HepG2 (cell line): ENCODE measurements around the gene HMCN2.

ENCODE experiments used
- CREB1 ChIP-seq, 2 experiments: fragments of 450-650 bp in 1 of 2; IDR thresholded peaks; 2 replicates each; pipeline ENCODE4 v1.6.1; 2016 to 2017; ENCODE audit warnings: control low read depth in 1 of 2, mild to moderate bottlenecking in 1 of 2, missing compliant biosample characterization in 1 of 2, missing genetic modification characterization in 1 of 2
- EZH2 ChIP-seq: conservative IDR thresholded peaks from 2 replicates; pipeline ENCODE4 v1.6.1; 2012; ENCODE audit warnings: mild to moderate bottlenecking, low read depth, low read length, moderate library complexity
- HDAC2 ChIP-seq: sonication (generic); formaldehyde crosslinking; IDR thresholded peaks from 2 replicates; pipeline ENCODE4 v1.4.0; 2020; ENCODE audit warnings: missing genetic modification reagents
- KDM5A ChIP-seq: fragments of 200-600 bp; sonication (generic); IDR thresholded peaks from 2 replicates; pipeline ENCODE4 v1.7.0; 2018; ENCODE audit warnings: antibody characterized with exemption, mild to moderate bottlenecking, low read length, borderline replicate concordance
- NAIF1 ChIP-seq: sonication (generic); formaldehyde crosslinking; IDR thresholded peaks from 2 replicates; pipeline ENCODE4 v1.5.0; 2020; ENCODE audit warnings: mild to moderate bottlenecking, missing genetic modification reagents, borderline replicate concordance
- NONO ChIP-seq, 2 experiments: fragments of 450-650 bp in 1 of 2; sonication (generic) in 1 of 2; formaldehyde crosslinking in 1 of 2; IDR thresholded peaks in 1 of 2; conservative IDR thresholded peaks in 1 of 2; 2 replicates each; pipeline versions ENCODE4 v1.6.1 to v1.8.0; 2017 to 2022; ENCODE audit warnings: mild to moderate bottlenecking in 1 of 2, missing genetic modification reagents in 1 of 2, moderate library complexity in 1 of 2
- POLR2AphosphoS5 ChIP-seq: IDR thresholded peaks from 2 replicates; pipeline ENCODE4 v1.6.1; 2012; ENCODE audit warnings: low read depth, low read length
- ZFP82 ChIP-seq: sonication (generic); formaldehyde crosslinking; IDR thresholded peaks from 2 replicates; pipeline ENCODE4 v1.5.1; 2020; ENCODE audit warnings: mild to moderate bottlenecking, missing genetic modification reagents, borderline replicate concordance
- ZNF138 ChIP-seq: sonication (generic); formaldehyde crosslinking; IDR thresholded peaks from 2 replicates; pipeline ENCODE4 v1.5.0; 2020; ENCODE audit warnings: mild to moderate bottlenecking, low read depth, missing genetic modification reagents
- ZNF274 ChIP-seq: sonication (generic); formaldehyde crosslinking; IDR thresholded peaks from 2 replicates; pipeline ENCODE4 v1.5.1; 2020; ENCODE audit warnings: mild to moderate bottlenecking, missing genetic modification reagents
- TF ChIP-seq, protein P1 (sequence below): sonication (generic); formaldehyde crosslinking; IDR thresholded peaks from 2 replicates; pipeline ENCODE4 v1.5.0; 2020; ENCODE audit warnings: mild to moderate bottlenecking, missing genetic modification reagents, moderate library complexity
- TF ChIP-seq, protein P2 (sequence below): sonication (generic); formaldehyde crosslinking; IDR thresholded peaks from 2 replicates; pipeline ENCODE4 v1.5.1; 2020; ENCODE audit warnings: mild to moderate bottlenecking, missing genetic modification reagents, borderline replicate concordance
- TF ChIP-seq, protein P3 (sequence below): IDR thresholded peaks from 2 replicates; pipeline ENCODE4 v1.6.1; 2016; ENCODE audit warnings: low read depth, missing genetic modification reagents, missing compliant biosample characterization
- TF ChIP-seq, protein P4 (sequence below): sonication (generic); formaldehyde crosslinking; IDR thresholded peaks from one replicate; pipeline ENCODE4 v1.5.1; 2020; ENCODE audit warnings: mild to moderate bottlenecking, missing genetic modification reagents; ENCODE audit errors: not compliant biosample characterization

DNA sequence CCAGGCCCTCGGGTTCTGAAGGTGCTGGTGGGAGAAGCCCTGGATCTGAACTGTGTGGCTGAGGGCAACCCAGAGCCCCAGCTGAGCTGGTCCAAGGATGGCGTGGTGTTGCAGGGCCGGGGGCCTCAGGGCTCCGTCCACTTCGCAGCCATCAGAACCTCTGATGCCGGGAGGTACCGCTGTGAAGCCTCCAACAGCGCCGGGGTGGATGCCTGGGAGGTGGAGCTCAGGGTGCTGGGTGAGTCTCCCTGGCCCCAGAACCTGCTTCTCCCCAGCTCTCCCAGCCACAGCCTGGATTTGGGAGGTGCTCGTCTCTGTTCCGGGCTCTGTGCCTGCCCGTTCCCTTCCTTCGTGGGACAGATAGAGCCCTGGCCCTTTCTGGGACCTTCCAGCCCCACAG lies 75.6 kb downstream of the HMCN2 start:
- TF ChIP-seq, protein P1, sequence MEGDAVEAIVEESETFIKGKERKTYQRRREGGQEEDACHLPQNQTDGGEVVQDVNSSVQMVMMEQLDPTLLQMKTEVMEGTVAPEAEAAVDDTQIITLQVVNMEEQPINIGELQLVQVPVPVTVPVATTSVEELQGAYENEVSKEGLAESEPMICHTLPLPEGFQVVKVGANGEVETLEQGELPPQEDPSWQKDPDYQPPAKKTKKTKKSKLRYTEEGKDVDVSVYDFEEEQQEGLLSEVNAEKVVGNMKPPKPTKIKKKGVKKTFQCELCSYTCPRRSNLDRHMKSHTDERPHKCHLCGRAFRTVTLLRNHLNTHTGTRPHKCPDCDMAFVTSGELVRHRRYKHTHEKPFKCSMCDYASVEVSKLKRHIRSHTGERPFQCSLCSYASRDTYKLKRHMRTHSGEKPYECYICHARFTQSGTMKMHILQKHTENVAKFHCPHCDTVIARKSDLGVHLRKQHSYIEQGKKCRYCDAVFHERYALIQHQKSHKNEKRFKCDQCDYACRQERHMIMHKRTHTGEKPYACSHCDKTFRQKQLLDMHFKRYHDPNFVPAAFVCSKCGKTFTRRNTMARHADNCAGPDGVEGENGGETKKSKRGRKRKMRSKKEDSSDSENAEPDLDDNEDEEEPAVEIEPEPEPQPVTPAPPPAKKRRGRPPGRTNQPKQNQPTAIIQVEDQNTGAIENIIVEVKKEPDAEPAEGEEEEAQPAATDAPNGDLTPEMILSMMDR = no peak
- TF ChIP-seq ZFP82 (CRISPR knock-in tag) = no peak
- no peak for TF ChIP-seq POLR2AphosphoS5
- TF ChIP-seq NONO (IDR thresholded peaks at IDR 0.05) = no peak
- TF ChIP-seq NONO (CRISPR knock-in tag; conservative IDR thresholded peaks at IDR 0.05) = no peak
- TF ChIP-seq, protein P2, sequence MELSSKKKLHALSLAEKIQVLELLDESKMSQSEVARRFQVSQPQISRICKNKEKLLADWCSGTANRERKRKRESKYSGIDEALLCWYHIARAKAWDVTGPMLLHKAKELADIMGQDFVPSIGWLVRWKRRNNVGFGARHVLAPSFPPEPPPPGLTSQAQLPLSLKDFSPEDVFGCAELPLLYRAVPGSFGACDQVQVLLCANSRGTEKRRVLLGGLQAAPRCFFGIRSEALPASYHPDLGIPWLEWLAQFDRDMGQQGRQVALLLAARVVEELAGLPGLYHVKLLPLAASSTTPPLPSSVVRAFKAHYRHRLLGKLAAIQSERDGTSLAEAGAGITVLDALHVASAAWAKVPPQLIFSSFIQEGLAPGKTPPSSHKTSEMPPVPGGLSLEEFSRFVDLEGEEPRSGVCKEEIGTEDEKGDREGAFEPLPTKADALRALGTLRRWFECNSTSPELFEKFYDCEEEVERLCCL (CRISPR knock-in tag) = no peak
- TF ChIP-seq, protein P3, sequence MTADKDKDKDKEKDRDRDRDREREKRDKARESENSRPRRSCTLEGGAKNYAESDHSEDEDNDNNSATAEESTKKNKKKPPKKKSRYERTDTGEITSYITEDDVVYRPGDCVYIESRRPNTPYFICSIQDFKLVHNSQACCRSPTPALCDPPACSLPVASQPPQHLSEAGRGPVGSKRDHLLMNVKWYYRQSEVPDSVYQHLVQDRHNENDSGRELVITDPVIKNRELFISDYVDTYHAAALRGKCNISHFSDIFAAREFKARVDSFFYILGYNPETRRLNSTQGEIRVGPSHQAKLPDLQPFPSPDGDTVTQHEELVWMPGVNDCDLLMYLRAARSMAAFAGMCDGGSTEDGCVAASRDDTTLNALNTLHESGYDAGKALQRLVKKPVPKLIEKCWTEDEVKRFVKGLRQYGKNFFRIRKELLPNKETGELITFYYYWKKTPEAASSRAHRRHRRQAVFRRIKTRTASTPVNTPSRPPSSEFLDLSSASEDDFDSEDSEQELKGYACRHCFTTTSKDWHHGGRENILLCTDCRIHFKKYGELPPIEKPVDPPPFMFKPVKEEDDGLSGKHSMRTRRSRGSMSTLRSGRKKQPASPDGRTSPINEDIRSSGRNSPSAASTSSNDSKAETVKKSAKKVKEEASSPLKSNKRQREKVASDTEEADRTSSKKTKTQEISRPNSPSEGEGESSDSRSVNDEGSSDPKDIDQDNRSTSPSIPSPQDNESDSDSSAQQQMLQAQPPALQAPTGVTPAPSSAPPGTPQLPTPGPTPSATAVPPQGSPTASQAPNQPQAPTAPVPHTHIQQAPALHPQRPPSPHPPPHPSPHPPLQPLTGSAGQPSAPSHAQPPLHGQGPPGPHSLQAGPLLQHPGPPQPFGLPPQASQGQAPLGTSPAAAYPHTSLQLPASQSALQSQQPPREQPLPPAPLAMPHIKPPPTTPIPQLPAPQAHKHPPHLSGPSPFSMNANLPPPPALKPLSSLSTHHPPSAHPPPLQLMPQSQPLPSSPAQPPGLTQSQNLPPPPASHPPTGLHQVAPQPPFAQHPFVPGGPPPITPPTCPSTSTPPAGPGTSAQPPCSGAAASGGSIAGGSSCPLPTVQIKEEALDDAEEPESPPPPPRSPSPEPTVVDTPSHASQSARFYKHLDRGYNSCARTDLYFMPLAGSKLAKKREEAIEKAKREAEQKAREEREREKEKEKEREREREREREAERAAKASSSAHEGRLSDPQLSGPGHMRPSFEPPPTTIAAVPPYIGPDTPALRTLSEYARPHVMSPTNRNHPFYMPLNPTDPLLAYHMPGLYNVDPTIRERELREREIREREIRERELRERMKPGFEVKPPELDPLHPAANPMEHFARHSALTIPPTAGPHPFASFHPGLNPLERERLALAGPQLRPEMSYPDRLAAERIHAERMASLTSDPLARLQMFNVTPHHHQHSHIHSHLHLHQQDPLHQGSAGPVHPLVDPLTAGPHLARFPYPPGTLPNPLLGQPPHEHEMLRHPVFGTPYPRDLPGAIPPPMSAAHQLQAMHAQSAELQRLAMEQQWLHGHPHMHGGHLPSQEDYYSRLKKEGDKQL (CRISPR knock-in tag) = no peak
- TF ChIP-seq KDM5A = no peak
- TF ChIP-seq NAIF1 (CRISPR knock-in tag) = no peak
- TF ChIP-seq EZH2 = no peak
- TF ChIP-seq ZNF274 = no peak
- no peak for TF ChIP-seq ZNF138 (CRISPR knock-in tag)
- no peak for TF ChIP-seq CREB1 (IDR thresholded peaks at IDR 0.05)
- TF ChIP-seq CREB1 (CRISPR knock-in tag; IDR thresholded peaks at IDR 0.05) = no peak
- no peak for TF ChIP-seq HDAC2
- TF ChIP-seq, protein P4, sequence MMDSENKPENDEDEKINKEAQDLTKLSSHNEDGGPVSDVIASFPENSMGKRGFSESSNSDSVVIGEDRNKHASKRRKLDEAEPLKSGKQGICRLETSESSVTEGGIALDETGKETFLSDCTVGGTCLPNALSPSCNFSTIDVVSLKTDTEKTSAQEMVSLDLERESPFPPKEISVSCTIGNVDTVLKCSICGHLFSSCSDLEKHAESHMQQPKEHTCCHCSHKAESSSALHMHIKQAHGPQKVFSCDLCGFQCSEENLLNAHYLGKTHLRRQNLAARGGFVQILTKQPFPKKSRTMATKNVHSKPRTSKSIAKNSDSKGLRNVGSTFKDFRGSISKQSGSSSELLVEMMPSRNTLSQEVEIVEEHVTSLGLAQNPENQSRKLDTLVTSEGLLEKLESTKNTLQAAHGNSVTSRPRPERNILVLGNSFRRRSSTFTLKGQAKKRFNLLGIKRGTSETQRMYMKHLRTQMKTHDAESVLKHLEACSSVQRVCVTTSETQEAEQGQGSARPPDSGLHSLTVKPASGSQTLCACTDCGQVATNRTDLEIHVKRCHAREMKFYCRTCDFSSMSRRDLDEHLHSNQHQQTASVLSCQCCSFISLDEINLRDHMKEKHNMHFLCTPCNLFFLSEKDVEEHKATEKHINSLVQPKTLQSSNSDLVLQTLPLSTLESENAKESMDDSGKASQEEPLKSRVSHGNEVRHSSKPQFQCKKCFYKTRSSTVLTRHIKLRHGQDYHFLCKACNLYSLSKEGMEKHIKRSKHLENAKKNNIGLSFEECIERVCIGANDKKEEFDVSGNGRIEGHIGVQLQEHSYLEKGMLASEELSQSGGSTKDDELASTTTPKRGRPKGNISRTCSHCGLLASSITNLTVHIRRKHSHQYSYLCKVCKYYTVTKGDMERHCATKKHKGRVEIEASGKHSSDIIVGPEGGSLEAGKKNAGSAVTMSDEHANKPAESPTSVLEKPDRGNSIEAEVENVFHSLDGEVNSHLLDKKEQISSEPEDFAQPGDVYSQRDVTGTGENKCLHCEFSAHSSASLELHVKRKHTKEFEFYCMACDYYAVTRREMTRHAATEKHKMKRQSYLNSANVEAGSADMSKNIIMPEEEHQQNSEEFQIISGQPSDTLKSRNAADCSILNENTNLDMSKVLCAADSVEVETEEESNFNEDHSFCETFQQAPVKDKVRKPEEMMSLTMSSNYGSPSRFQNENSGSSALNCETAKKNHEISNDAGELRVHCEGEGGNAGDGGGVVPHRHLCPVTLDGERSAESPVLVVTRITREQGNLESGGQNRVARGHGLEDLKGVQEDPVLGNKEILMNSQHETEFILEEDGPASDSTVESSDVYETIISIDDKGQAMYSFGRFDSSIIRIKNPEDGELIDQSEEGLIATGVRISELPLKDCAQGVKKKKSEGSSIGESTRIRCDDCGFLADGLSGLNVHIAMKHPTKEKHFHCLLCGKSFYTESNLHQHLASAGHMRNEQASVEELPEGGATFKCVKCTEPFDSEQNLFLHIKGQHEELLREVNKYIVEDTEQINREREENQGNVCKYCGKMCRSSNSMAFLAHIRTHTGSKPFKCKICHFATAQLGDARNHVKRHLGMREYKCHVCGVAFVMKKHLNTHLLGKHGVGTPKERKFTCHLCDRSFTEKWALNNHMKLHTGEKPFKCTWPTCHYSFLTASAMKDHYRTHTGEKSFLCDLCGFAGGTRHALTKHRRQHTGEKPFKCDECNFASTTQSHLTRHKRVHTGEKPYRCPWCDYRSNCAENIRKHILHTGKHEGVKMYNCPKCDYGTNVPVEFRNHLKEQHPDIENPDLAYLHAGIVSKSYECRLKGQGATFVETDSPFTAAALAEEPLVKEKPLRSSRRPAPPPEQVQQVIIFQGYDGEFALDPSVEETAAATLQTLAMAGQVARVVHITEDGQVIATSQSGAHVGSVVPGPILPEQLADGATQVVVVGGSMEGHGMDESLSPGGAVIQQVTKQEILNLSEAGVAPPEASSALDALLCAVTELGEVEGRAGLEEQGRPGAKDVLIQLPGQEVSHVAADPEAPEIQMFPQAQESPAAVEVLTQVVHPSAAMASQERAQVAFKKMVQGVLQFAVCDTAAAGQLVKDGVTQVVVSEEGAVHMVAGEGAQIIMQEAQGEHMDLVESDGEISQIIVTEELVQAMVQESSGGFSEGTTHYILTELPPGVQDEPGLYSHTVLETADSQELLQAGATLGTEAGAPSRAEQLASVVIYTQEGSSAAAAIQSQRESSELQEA (CRISPR knock-in tag) = no peak
